ENCODE results near the gene OR2A2.

GRCh38 chr7:144158861-144159260 is 49.5 kb downstream of the OR2A2 start:
- TF ChIP-seq CTCF (conservative IDR thresholded peaks at IDR 0.05; ENCODE audit: low read depth, low read length) (no peak), EZH2 (IDR thresholded peaks at IDR 0.05; ENCODE audit: borderline replicate concordance, low read depth, low read length, poor library complexity, severe bottlenecking) (no peak)
